ENCODE results near the gene ETFA.
"Not testable (repeated sequence)": the region's sequence is repeated elsewhere in the genome, so short reads cannot be mapped to it uniquely, and the experiment has no call there.

ETFA gene

DNA sequence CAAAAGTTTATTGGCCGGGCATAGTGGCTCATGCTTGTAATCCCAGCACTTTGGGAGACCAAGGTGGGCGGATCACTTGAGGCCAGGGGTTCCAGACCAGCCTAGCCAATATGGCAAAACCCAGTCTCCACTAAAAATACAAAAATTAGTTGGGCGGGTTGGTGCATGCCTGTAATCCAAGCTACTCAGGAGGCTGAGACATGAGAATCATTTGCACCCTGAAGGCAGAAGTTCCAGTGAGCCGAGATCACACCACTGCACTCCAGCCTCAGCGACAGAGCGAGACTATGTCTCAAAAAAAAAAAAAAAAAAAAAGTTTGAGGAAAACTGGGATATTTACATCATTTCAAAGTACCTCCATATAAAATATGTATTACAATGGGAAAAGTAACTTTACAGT, 40.4 kb downstream of the ETFA start:
- no peak for DNase-seq (ENCODE audit: low read depth in 2 of 2)

DNA sequence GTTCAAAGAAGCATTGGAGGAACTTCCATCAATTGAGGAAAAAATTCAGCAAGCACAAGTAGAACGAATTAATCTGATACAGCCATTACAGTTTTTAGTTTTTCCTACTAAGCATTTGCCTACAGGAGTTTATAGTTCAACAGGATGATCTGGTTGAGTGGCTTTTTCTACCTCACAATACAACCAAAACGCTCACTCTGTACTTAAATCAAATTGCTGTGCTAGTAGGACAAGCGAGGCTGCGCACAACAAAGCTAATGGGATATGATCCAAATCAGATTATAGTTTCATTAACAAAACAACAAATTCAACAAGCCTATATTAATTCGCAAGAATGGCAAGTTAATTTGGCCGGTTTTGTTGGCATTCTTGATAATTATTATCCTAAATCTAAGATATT, 44.2 kb downstream of the ETFA start:
- no peak for DNase-seq (ENCODE audit: low read depth in 2 of 2)

DNA sequence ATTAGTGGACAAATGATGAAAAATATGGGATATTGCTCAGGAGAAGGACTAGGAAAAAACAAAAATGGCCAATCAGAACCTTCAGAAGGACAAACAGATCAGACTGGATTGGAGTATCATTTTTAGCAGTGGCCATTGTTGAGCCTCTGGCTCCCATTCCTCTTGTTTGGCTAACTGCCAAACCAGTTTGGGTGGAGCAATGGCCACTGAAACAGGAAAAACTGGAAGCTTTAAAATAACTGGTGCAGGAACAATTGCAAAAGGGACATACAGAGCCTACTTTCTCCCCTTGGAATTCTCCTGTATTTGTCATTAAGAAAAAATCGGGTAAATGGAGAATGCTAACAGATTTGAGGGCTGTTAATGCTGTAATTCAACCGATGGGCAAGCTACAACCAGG, 45.5 kb downstream of the ETFA start:
- DNase-seq (ENCODE audit: low read depth in 2 of 2), result not testable (repeated sequence)

GRCh38 chr15:76260246-76260938, 50.9 kb downstream of the ETFA start:
- DNase-seq (ENCODE audit: low read depth in 2 of 2), result no peak

GRCh38 chr15:76259392-76259791, 51.9 kb downstream of the ETFA start:
- DNase-seq (ENCODE audit: low read depth in 2 of 2), result no peak

- DNase-seq (ENCODE audit: low read depth in 2 of 2), result no peak
These were observed 52.8 kb downstream of the ETFA start for GRCh38 chr15:76258460-76258859.

DNA sequence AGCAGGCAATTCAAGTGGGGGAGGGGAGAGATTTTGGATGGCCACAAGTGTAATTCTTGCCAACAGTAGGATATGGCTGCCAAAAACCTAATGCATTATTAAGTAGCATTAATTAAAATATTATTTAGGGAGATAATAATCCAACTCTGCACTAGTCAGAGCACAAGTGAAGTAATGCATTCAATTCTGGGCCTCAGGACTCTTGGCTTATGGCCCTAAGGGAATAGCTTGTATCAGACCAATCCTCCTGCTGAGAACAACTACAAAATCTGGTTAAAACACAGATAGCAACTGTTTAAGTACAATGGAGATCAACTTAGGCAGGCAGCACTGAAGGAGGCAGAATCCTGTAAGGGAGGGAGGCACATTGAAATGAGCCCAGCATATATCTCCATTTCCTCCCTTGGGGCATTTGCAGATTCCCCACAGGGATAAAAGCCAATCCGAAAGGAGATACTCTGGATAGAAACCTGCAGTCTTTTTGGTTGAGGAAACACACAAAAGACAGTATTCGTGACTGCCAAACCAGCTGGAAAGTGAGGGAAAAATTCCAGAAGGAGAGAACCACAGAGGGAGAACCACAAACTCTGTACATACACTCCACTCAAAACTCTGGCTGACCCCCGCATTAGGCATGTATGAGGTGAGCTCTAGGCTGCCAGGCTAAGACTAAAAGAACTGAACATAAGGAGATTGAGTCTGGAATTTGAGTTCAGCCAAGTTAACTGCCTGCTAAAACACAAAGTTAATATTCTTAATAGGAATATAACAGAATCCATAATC, 57.4 kb downstream of the ETFA start:
- no peak for DNase-seq (ENCODE audit: low read depth in 2 of 2)

DNA sequence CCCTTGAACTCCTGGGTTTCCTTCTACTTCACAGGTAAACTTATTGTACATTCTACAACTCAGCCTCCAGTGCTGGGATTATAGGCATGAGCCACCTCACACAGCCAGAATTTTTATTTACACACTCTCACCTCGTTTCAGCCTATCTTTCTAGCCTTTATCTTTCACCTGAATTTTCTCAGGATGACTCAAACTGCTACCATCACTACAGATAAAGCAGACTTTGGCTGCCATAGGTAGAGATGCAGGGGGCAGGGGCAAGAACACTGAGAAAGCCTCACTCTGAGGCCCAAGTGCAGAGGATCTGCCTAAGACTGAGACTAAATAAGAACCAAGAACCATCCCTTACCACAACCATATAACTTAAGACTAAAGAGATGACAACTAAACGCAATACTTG, 59.0 kb downstream of the ETFA start:
- no peak for DNase-seq (ENCODE audit: low read depth in 2 of 2)

DNA sequence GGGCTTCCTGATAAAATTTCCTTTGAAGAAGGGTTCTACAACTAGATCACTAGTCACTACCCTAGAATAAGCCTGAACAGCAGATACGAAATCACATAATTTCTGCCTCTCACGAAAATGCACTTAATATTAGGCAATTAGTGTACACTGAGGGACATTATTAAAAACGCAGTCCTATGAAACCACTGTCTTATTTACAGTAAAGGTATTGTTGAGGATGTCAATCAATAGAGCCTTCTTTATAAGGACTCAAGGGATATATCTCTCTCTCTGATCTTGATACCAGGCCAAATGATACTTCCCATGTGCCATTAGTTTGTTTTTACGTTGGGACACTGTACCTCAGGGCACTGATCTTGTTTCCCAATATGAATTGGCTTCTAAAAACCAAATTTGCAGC, 59.6 kb downstream of the ETFA start:
- DNase-seq (ENCODE audit: low read depth in 2 of 2), result no peak

DNA sequence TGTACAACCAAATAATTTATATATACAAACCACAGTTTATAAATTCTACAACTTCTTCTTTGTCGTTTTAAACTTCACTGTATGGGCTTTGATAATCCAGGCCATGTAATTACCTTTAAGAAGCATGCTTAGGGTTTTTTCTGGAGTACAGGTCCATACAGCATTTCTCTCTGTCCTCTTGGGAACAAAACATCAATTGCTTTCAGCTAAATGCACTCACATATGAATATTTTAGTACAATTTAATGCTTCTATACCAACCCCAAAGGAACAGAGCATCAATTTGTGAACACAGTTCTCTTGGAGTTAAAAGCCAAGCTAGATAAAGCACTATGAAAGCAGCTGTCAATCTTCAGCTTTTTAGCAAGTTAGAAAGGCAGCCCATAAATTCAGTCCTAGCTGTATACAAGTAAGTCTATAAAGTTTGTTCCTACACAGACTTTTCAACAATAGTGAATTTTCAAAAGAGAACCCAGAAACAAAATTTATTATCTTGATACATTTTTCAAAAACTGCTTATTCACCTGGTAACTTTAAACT, 66.1 kb downstream of the ETFA start:
- no peak for DNase-seq (ENCODE audit: low read depth in 2 of 2)

DNA sequence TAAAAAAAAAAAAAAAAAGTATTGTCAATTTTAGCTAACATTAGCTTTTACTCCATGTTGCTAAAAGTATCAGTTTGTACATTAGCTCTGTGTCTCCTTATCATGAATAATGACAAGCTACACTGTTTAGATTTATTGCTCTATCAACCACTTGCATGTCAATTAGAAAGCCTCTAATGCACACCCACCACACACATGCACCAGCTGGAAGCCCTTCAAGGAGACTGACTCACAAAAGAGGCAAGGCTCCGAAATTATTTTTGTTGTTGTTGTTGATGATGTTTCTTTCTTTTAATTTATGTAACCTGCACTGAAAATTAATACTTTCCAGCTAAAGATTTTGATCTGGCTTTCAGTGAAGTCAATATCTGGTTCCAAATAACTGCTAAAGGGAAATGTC, 71.5 kb downstream of the ETFA start:
- no peak for DNase-seq (ENCODE audit: low read depth in 2 of 2)

DNA sequence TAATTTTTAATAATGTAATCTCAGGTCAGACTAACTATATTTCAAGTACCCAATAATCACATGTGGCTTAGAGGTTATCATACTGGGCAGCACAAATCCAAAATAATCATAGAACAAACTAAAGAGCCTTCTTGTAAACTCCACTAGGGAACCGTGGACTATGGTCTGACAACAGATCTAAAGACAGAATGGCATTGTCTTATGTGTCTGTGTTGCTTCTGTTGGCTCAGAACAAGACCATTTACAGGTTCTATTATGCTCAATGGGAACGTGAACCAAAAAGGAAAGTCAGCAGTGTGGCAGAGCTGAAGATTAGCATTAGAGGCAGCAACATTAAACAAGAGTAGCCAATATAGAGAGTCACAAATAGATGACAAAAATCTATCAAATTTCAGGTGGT, 74.9 kb downstream of the ETFA start:
- no peak for DNase-seq (ENCODE audit: low read depth in 2 of 2)

- DNase-seq (ENCODE audit: low read depth in 2 of 2), result no peak
These were observed 76.0 kb downstream of the ETFA start for GRCh38 chr15:76235186-76235826.

- no peak for DNase-seq (ENCODE audit: low read depth in 2 of 2)
These were observed 76.9 kb downstream of the ETFA start for GRCh38 chr15:76234337-76234889.

- no peak for DNase-seq (ENCODE audit: low read depth in 2 of 2)
These were observed 77.3 kb downstream of the ETFA start for GRCh38 chr15:76233921-76234320.

- no peak for DNase-seq (ENCODE audit: low read depth in 2 of 2)
These were observed 82.0 kb downstream of the ETFA start for GRCh38 chr15:76229266-76229665.

GRCh38 chr15:76223521-76223920, 87.7 kb downstream of the ETFA start:
- no peak for DNase-seq (ENCODE audit: low read depth in 2 of 2)

DNA sequence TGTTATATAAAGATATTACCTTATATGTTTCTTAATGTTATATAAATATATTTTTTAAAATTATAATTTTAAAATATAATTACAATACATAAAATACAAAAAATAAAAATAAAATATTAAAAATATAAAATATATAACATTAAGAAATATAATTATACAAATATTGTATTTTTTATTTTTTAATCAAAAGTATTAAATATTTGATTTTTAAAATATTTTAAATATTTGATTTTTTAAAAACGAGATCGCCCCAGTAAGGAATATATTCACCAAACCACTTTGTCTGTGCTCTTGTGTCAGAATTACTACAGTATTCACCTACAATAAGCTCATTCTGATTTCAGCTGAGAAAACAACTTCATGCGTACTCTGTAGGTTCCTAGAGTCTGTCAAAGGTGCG, 89.1 kb downstream of the ETFA start:
- no peak for DNase-seq (ENCODE audit: low read depth in 2 of 2)

DNA sequence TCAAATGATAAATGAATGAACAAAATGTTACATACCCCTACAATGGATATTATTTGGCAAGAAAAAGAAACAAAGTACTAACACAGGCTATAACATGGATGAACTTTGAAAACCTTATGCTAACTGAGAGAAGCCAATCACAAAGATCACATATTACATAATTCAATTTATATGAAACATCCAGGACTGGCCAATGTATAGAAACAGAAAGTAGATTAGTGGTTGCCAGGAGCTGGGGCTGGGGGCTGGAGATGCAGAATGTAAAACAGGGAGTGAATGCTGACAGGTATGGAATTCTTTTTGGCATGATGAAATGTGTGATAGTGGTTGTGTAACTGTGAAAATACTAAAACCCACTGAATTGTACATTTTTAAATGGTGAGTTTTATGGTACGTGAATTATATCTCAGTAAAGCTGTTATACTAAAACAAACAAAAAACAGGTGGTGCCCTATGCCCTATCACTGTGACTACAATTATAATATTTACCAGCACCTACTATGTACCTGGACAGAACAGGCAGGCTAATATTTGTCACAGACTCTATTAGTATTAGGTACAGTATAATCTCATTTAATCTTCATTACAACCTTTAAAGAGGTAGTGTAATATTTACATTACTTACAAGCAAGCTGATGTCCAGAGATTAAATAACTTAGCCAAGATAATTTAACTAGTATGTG, 90.0 kb downstream of the ETFA start:
- DNase-seq (ENCODE audit: low read depth in 2 of 2), result no peak

DNA sequence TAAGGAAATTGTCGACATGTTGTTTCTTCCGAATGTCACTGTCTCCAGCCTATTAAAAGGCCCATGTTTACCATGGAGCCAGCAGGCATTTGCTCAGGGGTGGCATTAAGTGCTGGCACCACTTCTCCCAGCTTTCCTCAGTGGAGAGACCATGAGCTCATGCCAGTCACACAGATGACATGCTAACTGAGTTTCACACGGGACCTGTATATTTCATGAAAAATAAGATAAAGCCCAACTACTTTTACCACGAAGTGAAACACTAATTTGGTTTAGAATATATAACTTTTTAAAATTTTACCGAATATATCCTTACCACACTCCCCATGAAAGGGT, 93.4 kb downstream of the ETFA start:
- no peak for DNase-seq (ENCODE audit: low read depth in 2 of 2)

GRCh38 chr15:76217029-76217881, 94.0 kb downstream of the ETFA start:
- DNase-seq (ENCODE audit: low read depth in 2 of 2), result no peak

Data from stimulated activated CD4-positive, alpha-beta T cell treated with anti-CD3 and anti-CD28 coated beads, Interleukin-4, amount 100 ng/mL, for 48 hours (primary cell).